ENCODE measurements around the gene AQR. TPM values are rescaled to one million over a fixed set of nuclear protein-coding genes. Genes with fewer than 3 reads are reported as not detected.

Gene AQR
- total and polyA plus RNA-seq, 2 experiments from 2014 or later, result 42.3 to 67.3 TPM

DNA sequence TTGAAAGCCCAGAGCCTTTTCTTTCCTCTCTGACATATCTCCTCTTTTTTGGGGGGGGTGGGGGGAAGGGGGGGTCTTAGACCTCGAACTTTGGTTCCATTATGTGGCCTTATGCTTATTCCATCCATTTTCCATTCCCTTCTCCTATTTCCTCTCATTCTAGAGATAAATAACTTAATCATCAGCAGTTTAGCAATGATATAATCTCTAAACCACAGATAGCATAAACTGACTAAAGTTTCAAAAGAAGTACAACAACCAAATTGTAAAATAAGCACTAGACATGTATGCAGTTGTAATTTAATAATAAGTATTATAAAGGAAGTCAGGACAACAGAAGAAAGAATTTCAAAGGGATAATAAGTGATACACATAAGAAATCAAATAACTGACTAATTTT lies 64.5 kb downstream of the AQR start (continued):
- TF ChIP-seq ZNF114 (CRISPR knock-in tag; IDR thresholded peaks at IDR 0.05) (no peak), JUNB (IDR thresholded peaks at IDR 0.05; ENCODE audit: unreplicated experiment) (no peak), EZH2phosphoT487 (IDR thresholded peaks at IDR 0.05; ENCODE audit: unreplicated experiment) (no peak)

DNA sequence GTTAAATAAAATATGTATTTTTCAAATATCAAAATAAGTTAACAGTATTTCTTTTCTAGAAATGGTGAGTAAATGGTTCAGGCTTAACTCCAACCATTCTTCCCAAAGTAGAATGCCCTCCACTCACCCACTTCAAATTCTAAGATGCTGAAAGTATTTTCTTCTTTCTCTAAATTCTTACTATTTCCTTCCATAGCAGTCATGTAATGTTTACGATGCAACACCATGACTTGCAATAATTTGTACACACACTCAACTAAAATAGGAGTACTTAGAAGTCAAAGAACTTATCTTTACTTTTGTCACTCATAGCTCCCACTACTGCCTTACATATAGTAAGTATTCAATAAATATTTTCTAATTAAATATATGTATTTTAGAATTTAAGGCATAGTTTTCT lies 65.0 kb downstream of the AQR start:
- DNase-seq (ENCODE audit: low spot score) (no peak), ATAC-seq (no peak)
- Mint-ChIP-seq H3K27me3 (ENCODE audit: insufficient read depth, low read depth, poor library complexity) (no peaks in the 10 kb centered on the region), H3K27ac (no peak overlapping the region), H3K4me1 (no peaks in the 10 kb centered on the region), H3K36me3 (ENCODE audit: low read depth) (peaks cover 34% of the 10 kb centered on the region), H3K9me3 (no peaks in the 10 kb centered on the region), H3K4me3 (no peak overlapping the region)
- Histone ChIP-seq H3K27me3 (ENCODE audit: insufficient read depth) (no peaks in the 10 kb centered on the region), H3K79me2 (replicated peaks; ENCODE audit: insufficient read depth) (no peaks in the 10 kb centered on the region), H3K4me1 (ENCODE audit: insufficient read depth) (no peaks in the 10 kb centered on the region), H3K4me2 (no peak overlapping the region), H2AFZ (no peak overlapping the region), H3K36me3 (ENCODE audit: insufficient read depth) (peaks cover 22% of the 10 kb centered on the region; the same call in 1 of the 2 replicates), H3K4me3 (no peak overlapping the region), H4K20me1 (replicated peaks; ENCODE audit: insufficient read depth) (no peaks in the 10 kb centered on the region), H3F3A (replicated peaks; ENCODE audit: low read depth) (no peaks in the 10 kb centered on the region), H3K27ac (ENCODE audit: low read depth) (no peak overlapping the region), H3K9me2 (ENCODE audit: insufficient read depth) (no peaks in the 10 kb centered on the region)
- TF ChIP-seq EZH2 (IDR thresholded peaks at IDR 0.05; ENCODE audit: low read depth, unreplicated experiment) (no peak), EZH2phosphoT487 (IDR thresholded peaks at IDR 0.05; ENCODE audit: unreplicated experiment) (no peak), NANOG (IDR thresholded peaks at IDR 0.05; ENCODE audit: borderline replicate concordance) (no peak), STAT1 (IDR thresholded peaks at IDR 0.05; ENCODE audit: unreplicated experiment) (no peak)

DNA sequence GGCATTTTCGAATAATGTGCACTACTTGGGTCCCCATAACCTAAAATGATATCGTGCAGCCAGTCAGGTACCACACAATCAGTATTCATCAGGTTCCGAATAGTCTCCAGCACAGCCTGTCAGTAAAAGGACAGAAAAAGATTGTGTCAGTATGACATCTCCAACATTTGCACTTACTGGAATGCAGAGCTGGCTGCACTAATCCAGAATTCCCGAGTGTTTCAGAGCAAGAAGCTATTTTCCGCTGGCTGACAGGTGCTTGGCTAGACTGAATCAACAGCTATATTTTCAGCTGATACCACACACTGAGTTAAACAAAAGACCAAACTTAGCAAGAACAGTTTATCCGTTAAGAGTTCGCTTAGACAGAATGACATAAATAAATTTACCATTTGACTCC lies 68.8 kb downstream of the AQR start:
- H4K20me1 ChIP-seq (replicated peaks; ENCODE audit: insufficient read depth), result no peaks in the 10 kb centered on the region
- H3K27me3 ChIP-seq (ENCODE audit: insufficient read depth), result no peaks in the 10 kb centered on the region
- H3K4me3 Mint-ChIP-seq, result no peak overlapping the region
- H3K79me2 ChIP-seq (replicated peaks; ENCODE audit: insufficient read depth), result no peaks in the 10 kb centered on the region
- no peak overlapping the region for H3K27ac ChIP-seq (ENCODE audit: low read depth)
- peaks cover 17% of the 10 kb centered on the region; the same call in 1 of the 2 replicates for H3K36me3 ChIP-seq (ENCODE audit: insufficient read depth)
- no peaks in the 10 kb centered on the region for H3K4me1 Mint-ChIP-seq
- no peak for DNase-seq (ENCODE audit: low spot score)
- H3K4me3 ChIP-seq, result no peak overlapping the region
- no peaks in the 10 kb centered on the region for H3K9me3 Mint-ChIP-seq
- no peaks in the 10 kb centered on the region for H3K27me3 Mint-ChIP-seq (ENCODE audit: insufficient read depth, low read depth, poor library complexity)
- H3K4me1 ChIP-seq (ENCODE audit: insufficient read depth), result no peaks in the 10 kb centered on the region
- H3K27ac Mint-ChIP-seq, result no peak overlapping the region
- H3K4me2 ChIP-seq, result no peak overlapping the region
- no peak for ATAC-seq
- no peak overlapping the region for H2AFZ ChIP-seq
- no peaks in the 10 kb centered on the region for H3K9me2 ChIP-seq (ENCODE audit: insufficient read depth)
- no peaks in the 10 kb centered on the region for H3F3A ChIP-seq (replicated peaks; ENCODE audit: low read depth)
- peaks cover 37% of the 10 kb centered on the region for H3K36me3 Mint-ChIP-seq (ENCODE audit: low read depth)
- TF ChIP-seq ZNF114 (CRISPR knock-in tag; IDR thresholded peaks at IDR 0.05) (no peak), CREB1 (CRISPR knock-in tag; IDR thresholded peaks at IDR 0.05; ENCODE audit: low read depth) (no peak), STAT1 (IDR thresholded peaks at IDR 0.05; ENCODE audit: unreplicated experiment) (no peak), EZH2 (IDR thresholded peaks at IDR 0.05; ENCODE audit: low read depth, unreplicated experiment) (no peak), POLR2AphosphoS5 (IDR thresholded peaks at IDR 0.05; ENCODE audit: low read depth) (no peak), EZH2phosphoT487 (IDR thresholded peaks at IDR 0.05; ENCODE audit: unreplicated experiment) (no peak)
- TF ChIP-seq, protein P1, sequence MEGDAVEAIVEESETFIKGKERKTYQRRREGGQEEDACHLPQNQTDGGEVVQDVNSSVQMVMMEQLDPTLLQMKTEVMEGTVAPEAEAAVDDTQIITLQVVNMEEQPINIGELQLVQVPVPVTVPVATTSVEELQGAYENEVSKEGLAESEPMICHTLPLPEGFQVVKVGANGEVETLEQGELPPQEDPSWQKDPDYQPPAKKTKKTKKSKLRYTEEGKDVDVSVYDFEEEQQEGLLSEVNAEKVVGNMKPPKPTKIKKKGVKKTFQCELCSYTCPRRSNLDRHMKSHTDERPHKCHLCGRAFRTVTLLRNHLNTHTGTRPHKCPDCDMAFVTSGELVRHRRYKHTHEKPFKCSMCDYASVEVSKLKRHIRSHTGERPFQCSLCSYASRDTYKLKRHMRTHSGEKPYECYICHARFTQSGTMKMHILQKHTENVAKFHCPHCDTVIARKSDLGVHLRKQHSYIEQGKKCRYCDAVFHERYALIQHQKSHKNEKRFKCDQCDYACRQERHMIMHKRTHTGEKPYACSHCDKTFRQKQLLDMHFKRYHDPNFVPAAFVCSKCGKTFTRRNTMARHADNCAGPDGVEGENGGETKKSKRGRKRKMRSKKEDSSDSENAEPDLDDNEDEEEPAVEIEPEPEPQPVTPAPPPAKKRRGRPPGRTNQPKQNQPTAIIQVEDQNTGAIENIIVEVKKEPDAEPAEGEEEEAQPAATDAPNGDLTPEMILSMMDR (conservative IDR thresholded peaks at IDR 0.05; ENCODE audit: low read depth in 2 of 2), result no peak
- TF ChIP-seq, protein P2, sequence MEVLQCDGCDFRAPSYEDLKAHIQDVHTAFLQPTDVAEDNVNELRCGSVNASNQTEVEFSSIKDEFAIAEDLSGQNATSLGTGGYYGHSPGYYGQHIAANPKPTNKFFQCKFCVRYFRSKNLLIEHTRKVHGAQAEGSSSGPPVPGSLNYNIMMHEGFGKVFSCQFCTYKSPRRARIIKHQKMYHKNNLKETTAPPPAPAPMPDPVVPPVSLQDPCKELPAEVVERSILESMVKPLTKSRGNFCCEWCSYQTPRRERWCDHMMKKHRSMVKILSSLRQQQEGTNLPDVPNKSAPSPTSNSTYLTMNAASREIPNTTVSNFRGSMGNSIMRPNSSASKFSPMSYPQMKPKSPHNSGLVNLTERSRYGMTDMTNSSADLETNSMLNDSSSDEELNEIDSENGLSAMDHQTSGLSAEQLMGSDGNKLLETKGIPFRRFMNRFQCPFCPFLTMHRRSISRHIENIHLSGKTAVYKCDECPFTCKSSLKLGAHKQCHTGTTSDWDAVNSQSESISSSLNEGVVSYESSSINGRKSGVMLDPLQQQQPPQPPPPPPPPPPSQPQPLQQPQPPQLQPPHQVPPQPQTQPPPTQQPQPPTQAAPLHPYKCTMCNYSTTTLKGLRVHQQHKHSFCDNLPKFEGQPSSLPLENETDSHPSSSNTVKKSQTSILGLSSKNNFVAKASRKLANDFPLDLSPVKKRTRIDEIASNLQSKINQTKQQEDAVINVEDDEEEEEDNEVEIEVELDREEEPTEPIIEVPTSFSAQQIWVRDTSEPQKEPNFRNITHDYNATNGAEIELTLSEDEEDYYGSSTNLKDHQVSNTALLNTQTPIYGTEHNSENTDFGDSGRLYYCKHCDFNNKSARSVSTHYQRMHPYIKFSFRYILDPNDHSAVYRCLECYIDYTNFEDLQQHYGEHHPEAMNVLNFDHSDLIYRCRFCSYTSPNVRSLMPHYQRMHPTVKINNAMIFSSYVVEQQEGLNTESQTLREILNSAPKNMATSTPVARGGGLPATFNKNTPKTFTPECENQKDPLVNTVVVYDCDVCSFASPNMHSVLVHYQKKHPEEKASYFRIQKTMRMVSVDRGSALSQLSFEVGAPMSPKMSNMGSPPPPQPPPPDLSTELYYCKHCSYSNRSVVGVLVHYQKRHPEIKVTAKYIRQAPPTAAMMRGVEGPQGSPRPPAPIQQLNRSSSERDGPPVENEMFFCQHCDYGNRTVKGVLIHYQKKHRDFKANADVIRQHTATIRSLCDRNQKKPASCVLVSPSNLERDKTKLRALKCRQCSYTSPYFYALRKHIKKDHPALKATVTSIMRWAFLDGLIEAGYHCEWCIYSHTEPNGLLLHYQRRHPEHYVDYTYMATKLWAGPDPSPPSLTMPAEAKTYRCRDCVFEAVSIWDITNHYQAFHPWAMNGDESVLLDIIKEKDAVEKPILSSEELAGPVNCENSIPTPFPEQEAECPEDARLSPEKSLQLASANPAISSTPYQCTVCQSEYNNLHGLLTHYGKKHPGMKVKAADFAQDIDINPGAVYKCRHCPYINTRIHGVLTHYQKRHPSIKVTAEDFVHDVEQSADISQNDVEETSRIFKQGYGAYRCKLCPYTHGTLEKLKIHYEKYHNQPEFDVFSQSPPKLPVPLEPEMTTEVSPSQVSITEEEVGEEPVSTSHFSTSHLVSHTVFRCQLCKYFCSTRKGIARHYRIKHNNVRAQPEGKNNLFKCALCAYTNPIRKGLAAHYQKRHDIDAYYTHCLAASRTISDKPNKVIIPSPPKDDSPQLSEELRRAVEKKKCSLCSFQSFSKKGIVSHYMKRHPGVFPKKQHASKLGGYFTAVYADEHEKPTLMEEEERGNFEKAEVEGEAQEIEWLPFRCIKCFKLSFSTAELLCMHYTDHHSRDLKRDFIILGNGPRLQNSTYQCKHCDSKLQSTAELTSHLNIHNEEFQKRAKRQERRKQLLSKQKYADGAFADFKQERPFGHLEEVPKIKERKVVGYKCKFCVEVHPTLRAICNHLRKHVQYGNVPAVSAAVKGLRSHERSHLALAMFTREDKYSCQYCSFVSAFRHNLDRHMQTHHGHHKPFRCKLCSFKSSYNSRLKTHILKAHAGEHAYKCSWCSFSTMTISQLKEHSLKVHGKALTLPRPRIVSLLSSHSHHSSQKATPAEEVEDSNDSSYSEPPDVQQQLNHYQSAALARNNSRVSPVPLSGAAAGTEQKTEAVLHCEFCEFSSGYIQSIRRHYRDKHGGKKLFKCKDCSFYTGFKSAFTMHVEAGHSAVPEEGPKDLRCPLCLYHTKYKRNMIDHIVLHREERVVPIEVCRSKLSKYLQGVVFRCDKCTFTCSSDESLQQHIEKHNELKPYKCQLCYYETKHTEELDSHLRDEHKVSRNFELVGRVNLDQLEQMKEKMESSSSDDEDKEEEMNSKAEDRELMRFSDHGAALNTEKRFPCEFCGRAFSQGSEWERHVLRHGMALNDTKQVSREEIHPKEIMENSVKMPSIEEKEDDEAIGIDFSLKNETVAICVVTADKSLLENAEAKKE (CRISPR knock-in tag; IDR thresholded peaks at IDR 0.05), result no peak

Measured in GM23338 (cell line).